WTC11 (cell line): ENCODE data around the gene RASGRF1. TPM values are rescaled to one million over a fixed set of nuclear protein-coding genes. Genes with fewer than 3 reads are reported as not detected.

ENCODE experiments used
- ATAC-seq: fragments of 200-7000 bp; cut with Tn5 transposase; 2 replicates; pipeline ENCODE4 v1.10.0; 2021; ENCODE audit warnings: mild to moderate bottlenecking, moderate library complexity
- CTCF ChIA-PET: fragments of 300-600 bp; sonication (Branson Sonifier 250); formaldehyde crosslinking; loops from one replicate; lab custom pipeline; 2021; ENCODE audit warnings: antibody characterized with exemption; lab: Charles Lee
- POLR2A ChIA-PET: fragments of 350-600 bp; sonication (Branson Sonifier 250); formaldehyde crosslinking; loops from one replicate; lab custom pipeline; 2021; ENCODE audit warnings: antibody characterized with exemption; lab: Charles Lee
- DNase-seq: peaks from one replicate; pipeline ENCODE4 v3.0.0; 2021; ENCODE audit warnings: low spot score
- H3K27ac Mint-ChIP-seq: 2 replicates; pipeline ENCODE4 v1.8.0; 2021; ENCODE audit warnings: mixed read lengths
- H3K27me3 Mint-ChIP-seq: 2 replicates; pipeline ENCODE4 v1.8.0; 2021; ENCODE audit warnings: low read depth, mild to moderate bottlenecking, moderate library complexity, mixed read lengths
- H3K36me3 Mint-ChIP-seq: 2 replicates; pipeline ENCODE4 v1.8.0; 2021; ENCODE audit warnings: mixed read lengths
- H3K4me1 Mint-ChIP-seq: 2 replicates; pipeline ENCODE4 v1.8.0; 2022; ENCODE audit warnings: mixed read lengths
- H3K4me3 Mint-ChIP-seq: 2 replicates; pipeline ENCODE4 v1.8.0; 2021; ENCODE audit warnings: mild to moderate bottlenecking, moderate library complexity, mixed read lengths
- H3K9me3 Mint-ChIP-seq: 2 replicates; pipeline ENCODE4 v1.8.0; 2021; ENCODE audit warnings: mixed read lengths
- ATF2 ChIP-seq: sonication (generic); formaldehyde crosslinking; IDR thresholded peaks from 2 replicates; pipeline ENCODE4 v1.8.1; 2022; ENCODE audit warnings: low read depth, missing genetic modification reagents, borderline replicate concordance
- CBFB ChIP-seq: sonication (generic); formaldehyde crosslinking; IDR thresholded peaks from 2 replicates; pipeline ENCODE4 v1.8.1; 2022; ENCODE audit warnings: mild to moderate bottlenecking, low read depth, missing genetic modification reagents
- CREM ChIP-seq: sonication (generic); formaldehyde crosslinking; IDR thresholded peaks from 2 replicates; pipeline ENCODE4 v1.8.1; 2022; ENCODE audit warnings: mild to moderate bottlenecking, missing genetic modification reagents, moderate library complexity
- FOXJ3 ChIP-seq: sonication (generic); formaldehyde crosslinking; IDR thresholded peaks from 2 replicates; pipeline ENCODE4 v1.9.0; 2021; ENCODE audit warnings: missing genetic modification reagents, mild to moderate bottlenecking, borderline replicate concordance
- FOXP1 ChIP-seq: sonication (generic); formaldehyde crosslinking; IDR thresholded peaks from 2 replicates; pipeline ENCODE4 v1.8.0; 2022; ENCODE audit warnings: missing genetic modification reagents, mild to moderate bottlenecking, moderate library complexity, borderline replicate concordance
- FOXP4 ChIP-seq: sonication (generic); formaldehyde crosslinking; IDR thresholded peaks from 2 replicates; pipeline ENCODE4 v1.8.0; 2022; ENCODE audit warnings: mild to moderate bottlenecking, missing genetic modification reagents
- GABPB1 ChIP-seq: sonication (generic); formaldehyde crosslinking; IDR thresholded peaks from 2 replicates; pipeline ENCODE4 v1.8.1; 2023; ENCODE audit warnings: mild to moderate bottlenecking, missing genetic modification reagents
- KAT7 ChIP-seq: sonication (generic); formaldehyde crosslinking; IDR thresholded peaks from 2 replicates; pipeline ENCODE4 v1.8.1; 2023; ENCODE audit warnings: missing genetic modification reagents, mild to moderate bottlenecking, borderline replicate concordance
- NFE2L1 ChIP-seq: sonication (generic); formaldehyde crosslinking; IDR thresholded peaks from 2 replicates; pipeline ENCODE4 v1.8.1; 2023; ENCODE audit warnings: missing genetic modification reagents
- NR2C2 ChIP-seq: sonication (generic); formaldehyde crosslinking; IDR thresholded peaks from 2 replicates; pipeline ENCODE4 v1.8.0; 2022; ENCODE audit warnings: mild to moderate bottlenecking, missing genetic modification reagents
- SMAD4 ChIP-seq: sonication (generic); formaldehyde crosslinking; IDR thresholded peaks from 2 replicates; pipeline ENCODE4 v1.8.0; 2022; ENCODE audit warnings: mild to moderate bottlenecking, missing genetic modification reagents
- TP53 ChIP-seq: sonication (generic); formaldehyde crosslinking; IDR thresholded peaks from 2 replicates; pipeline ENCODE4 v1.8.1; 2023; ENCODE audit warnings: mild to moderate bottlenecking, missing genetic modification reagents
- ZNF532 ChIP-seq: fragments of 250-450 bp; sonication (Bioruptor Pico); IDR thresholded peaks from 2 replicates; pipeline ENCODE4 v1.9.0; 2021; ENCODE audit warnings: mild to moderate bottlenecking, borderline replicate concordance
- total RNA-seq: library from RNA; stranded (reverse); gene quantifications from 3 replicates; pipeline ENCODE4 v1.2.3, GENCODE V29; 2021
- TF ChIP-seq, protein P1 (sequence below): fragments of 250-450 bp; sonication (Bioruptor Pico); IDR thresholded peaks from 2 replicates; pipeline ENCODE4 v1.8.0; 2021; ENCODE audit warnings: mild to moderate bottlenecking
- TF ChIP-seq, protein P2 (sequence below): fragments of 250-450 bp; sonication (Bioruptor Pico); IDR thresholded peaks from 2 replicates; pipeline ENCODE4 v1.9.0; 2021; ENCODE audit warnings: mild to moderate bottlenecking
- TF ChIP-seq, protein P3 (sequence below): sonication (generic); formaldehyde crosslinking; IDR thresholded peaks from 2 replicates; pipeline ENCODE4 v1.8.0; 2023; ENCODE audit warnings: mild to moderate bottlenecking, missing genetic modification reagents
- TF ChIP-seq, protein P4 (sequence below): sonication (generic); formaldehyde crosslinking; IDR thresholded peaks from 2 replicates; pipeline ENCODE4 v1.8.1; 2023; ENCODE audit warnings: mild to moderate bottlenecking, missing genetic modification reagents, moderate library complexity

RASGRF1 gene
- total RNA-seq, 1 experiment from 2014 or later = 0.85 TPM

DNA sequence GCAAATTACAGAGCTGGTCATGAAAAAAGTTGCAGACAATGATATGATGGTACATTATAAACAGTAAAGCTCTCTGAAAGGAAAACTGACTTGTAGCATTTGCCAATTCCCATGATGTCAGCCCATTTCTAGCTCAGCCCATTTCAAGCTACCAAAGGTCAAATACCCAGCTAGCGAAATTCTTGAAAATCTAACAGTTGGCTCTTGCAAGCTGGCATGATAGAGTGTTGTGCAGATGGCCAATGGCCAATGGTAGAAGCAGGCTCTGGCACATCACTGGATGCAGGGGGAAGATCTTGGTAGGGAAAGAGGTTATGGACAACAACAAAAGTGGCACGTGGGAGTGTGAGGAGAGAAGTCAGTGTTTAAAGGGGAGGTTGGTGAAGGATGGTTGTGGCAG lies 36.7 kb downstream of the RASGRF1 start:
- POLR2A ChIA-PET = no interaction called here
- Mint-ChIP-seq H3K9me3 (no peaks in the 10 kb centered on the region), H3K27me3 (peaks cover 73% of the 10 kb centered on the region), H3K27ac (no peak overlapping the region), H3K36me3 (no peaks in the 10 kb centered on the region), H3K4me3 (no peak overlapping the region), H3K4me1 (no peaks in the 10 kb centered on the region)
- DNase-seq (no peak), ATAC-seq (no peak)
- TF ChIP-seq SMAD4 (CRISPR knock-in tag) (no peak), GABPB1 (CRISPR knock-in tag) (no peak), FOXP1 (CRISPR knock-in tag) (no peak), FOXP4 (CRISPR knock-in tag) (no peak), NFE2L1 (CRISPR knock-in tag) (no peak), KAT7 (CRISPR knock-in tag) (no peak), ZNF532 (no peak), ATF2 (CRISPR knock-in tag) (no peak), NR2C2 (CRISPR knock-in tag) (no peak), TP53 (CRISPR knock-in tag) (no peak), CBFB (no peak), CREM (CRISPR knock-in tag) (no peak), FOXJ3 (CRISPR knock-in tag) (no peak)
- TF ChIP-seq, protein P1, sequence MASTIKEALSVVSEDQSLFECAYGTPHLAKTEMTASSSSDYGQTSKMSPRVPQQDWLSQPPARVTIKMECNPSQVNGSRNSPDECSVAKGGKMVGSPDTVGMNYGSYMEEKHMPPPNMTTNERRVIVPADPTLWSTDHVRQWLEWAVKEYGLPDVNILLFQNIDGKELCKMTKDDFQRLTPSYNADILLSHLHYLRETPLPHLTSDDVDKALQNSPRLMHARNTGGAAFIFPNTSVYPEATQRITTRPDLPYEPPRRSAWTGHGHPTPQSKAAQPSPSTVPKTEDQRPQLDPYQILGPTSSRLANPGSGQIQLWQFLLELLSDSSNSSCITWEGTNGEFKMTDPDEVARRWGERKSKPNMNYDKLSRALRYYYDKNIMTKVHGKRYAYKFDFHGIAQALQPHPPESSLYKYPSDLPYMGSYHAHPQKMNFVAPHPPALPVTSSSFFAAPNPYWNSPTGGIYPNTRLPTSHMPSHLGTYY = no peak
- TF ChIP-seq, protein P2, sequence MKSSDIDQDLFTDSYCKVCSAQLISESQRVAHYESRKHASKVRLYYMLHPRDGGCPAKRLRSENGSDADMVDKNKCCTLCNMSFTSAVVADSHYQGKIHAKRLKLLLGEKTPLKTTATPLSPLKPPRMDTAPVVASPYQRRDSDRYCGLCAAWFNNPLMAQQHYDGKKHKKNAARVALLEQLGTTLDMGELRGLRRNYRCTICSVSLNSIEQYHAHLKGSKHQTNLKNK = no peak
- TF ChIP-seq, protein P3, sequence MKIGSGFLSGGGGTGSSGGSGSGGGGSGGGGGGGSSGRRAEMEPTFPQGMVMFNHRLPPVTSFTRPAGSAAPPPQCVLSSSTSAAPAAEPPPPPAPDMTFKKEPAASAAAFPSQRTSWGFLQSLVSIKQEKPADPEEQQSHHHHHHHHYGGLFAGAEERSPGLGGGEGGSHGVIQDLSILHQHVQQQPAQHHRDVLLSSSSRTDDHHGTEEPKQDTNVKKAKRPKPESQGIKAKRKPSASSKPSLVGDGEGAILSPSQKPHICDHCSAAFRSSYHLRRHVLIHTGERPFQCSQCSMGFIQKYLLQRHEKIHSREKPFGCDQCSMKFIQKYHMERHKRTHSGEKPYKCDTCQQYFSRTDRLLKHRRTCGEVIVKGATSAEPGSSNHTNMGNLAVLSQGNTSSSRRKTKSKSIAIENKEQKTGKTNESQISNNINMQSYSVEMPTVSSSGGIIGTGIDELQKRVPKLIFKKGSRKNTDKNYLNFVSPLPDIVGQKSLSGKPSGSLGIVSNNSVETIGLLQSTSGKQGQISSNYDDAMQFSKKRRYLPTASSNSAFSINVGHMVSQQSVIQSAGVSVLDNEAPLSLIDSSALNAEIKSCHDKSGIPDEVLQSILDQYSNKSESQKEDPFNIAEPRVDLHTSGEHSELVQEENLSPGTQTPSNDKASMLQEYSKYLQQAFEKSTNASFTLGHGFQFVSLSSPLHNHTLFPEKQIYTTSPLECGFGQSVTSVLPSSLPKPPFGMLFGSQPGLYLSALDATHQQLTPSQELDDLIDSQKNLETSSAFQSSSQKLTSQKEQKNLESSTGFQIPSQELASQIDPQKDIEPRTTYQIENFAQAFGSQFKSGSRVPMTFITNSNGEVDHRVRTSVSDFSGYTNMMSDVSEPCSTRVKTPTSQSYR (CRISPR knock-in tag) = no peak
- TF ChIP-seq, protein P4, sequence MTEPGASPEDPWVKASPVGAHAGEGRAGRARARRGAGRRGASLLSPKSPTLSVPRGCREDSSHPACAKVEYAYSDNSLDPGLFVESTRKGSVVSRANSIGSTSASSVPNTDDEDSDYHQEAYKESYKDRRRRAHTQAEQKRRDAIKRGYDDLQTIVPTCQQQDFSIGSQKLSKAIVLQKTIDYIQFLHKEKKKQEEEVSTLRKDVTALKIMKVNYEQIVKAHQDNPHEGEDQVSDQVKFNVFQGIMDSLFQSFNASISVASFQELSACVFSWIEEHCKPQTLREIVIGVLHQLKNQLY (CRISPR knock-in tag) = no peak
- CTCF ChIA-PET = interaction anchor here (1.0 to 1.3 kb wide), 2 partner anchors 12 to 131 kb away, joined by 3 to 7 read pairs; no protein-coding TSS in a partner anchor
